ENCODE results near the gene KRTAP10-1. TPM values are rescaled to one million over a fixed set of nuclear protein-coding genes. Genes with fewer than 3 reads are reported as not detected.

The KRTAP10-1 gene
- total RNA-seq, 1 experiment from 2014 or later: not detected

GRCh38 chr21:44514746-44515358, 25.1 kb downstream of the KRTAP10-1 start:
- BruUV-seq (replicated peaks): no TSS peak
- Mint-ChIP-seq H3K27me3 (ENCODE audit: insufficient read depth, unreplicated experiment) (no peaks in the 10 kb centered on the region), H3K9me3 (ENCODE audit: unreplicated experiment) (peaks cover 13% of the 10 kb centered on the region), H3K4me3 (ENCODE audit: unreplicated experiment) (no peak overlapping the region), H3K36me3 (ENCODE audit: insufficient read depth, unreplicated experiment) (no peaks in the 10 kb centered on the region), H3K4me1 (ENCODE audit: low read depth, unreplicated experiment) (peaks cover 10% of the 10 kb centered on the region), H3K27ac (ENCODE audit: unreplicated experiment) (no peak overlapping the region)
- no peak overlapping the region for H3K4me3 ChIP-seq (ENCODE audit: low read depth, low read length)
- POLR2A ChIA-PET: no interaction called here
- intact Hi-C loops (cut with micrococcal nuclease; ENCODE audit: unreplicated experiment): loop anchor here (10.0 kb wide), 1 partner anchor 280 kb away; no protein-coding TSS in a partner anchor
- H3K27me3 ChIP-seq (replicated peaks; ENCODE audit: control insufficient read depth, insufficient read depth, low read length): no peaks in the 10 kb centered on the region
- H3K4me1 ChIP-seq: no peaks in the 10 kb centered on the region
- no peaks in the 10 kb centered on the region for H3K9me3 ChIP-seq
- no peak for DNase-seq
- no peaks in the 10 kb centered on the region for H3K36me3 ChIP-seq (ENCODE audit: control insufficient read depth, insufficient read depth, low read length)
- CTCF ChIA-PET: no interaction called here
- no peak for TF ChIP-seq CTCF (IDR thresholded peaks at IDR 0.05; ENCODE audit: insufficient read depth in 1 of 2, low read depth in 1 of 2, low read length in 1 of 2, severe bottlenecking in 1 of 2, unreplicated experiment in 1 of 2)

GRCh38 chr21:44514218-44514520, 25.8 kb downstream of the KRTAP10-1 start:
- intact Hi-C loops (cut with micrococcal nuclease; ENCODE audit: unreplicated experiment): loop anchor here (10.0 kb wide), 1 partner anchor 281 kb away; no protein-coding TSS in a partner anchor
- H3K4me1 ChIP-seq: no peaks in the 10 kb centered on the region
- no peak overlapping the region for H3K27ac Mint-ChIP-seq (ENCODE audit: unreplicated experiment)
- CTCF ChIA-PET: no interaction called here
- H3K36me3 Mint-ChIP-seq (ENCODE audit: insufficient read depth, unreplicated experiment): no peaks in the 10 kb centered on the region
- no TSS peak for BruUV-seq (replicated peaks)
- no peaks in the 10 kb centered on the region for H3K36me3 ChIP-seq (ENCODE audit: control insufficient read depth, insufficient read depth, low read length)
- H3K27me3 ChIP-seq (replicated peaks; ENCODE audit: control insufficient read depth, insufficient read depth, low read length): no peaks in the 10 kb centered on the region
- no peaks in the 10 kb centered on the region for H3K9me3 ChIP-seq
- H3K27me3 Mint-ChIP-seq (ENCODE audit: insufficient read depth, unreplicated experiment): no peaks in the 10 kb centered on the region
- POLR2A ChIA-PET: no interaction called here
- H3K4me3 Mint-ChIP-seq (ENCODE audit: unreplicated experiment): no peak overlapping the region
- TF ChIP-seq CTCF (IDR thresholded peaks at IDR 0.05; ENCODE audit: insufficient read depth in 1 of 2, low read depth in 1 of 2, low read length in 1 of 2, severe bottlenecking in 1 of 2, unreplicated experiment in 1 of 2): no peak
- H3K9me3 Mint-ChIP-seq (ENCODE audit: unreplicated experiment): peaks cover 13% of the 10 kb centered on the region
- no peak for DNase-seq
- peaks cover 10% of the 10 kb centered on the region for H3K4me1 Mint-ChIP-seq (ENCODE audit: low read depth, unreplicated experiment)
- no peak overlapping the region for H3K4me3 ChIP-seq (ENCODE audit: low read depth, low read length)

DNA sequence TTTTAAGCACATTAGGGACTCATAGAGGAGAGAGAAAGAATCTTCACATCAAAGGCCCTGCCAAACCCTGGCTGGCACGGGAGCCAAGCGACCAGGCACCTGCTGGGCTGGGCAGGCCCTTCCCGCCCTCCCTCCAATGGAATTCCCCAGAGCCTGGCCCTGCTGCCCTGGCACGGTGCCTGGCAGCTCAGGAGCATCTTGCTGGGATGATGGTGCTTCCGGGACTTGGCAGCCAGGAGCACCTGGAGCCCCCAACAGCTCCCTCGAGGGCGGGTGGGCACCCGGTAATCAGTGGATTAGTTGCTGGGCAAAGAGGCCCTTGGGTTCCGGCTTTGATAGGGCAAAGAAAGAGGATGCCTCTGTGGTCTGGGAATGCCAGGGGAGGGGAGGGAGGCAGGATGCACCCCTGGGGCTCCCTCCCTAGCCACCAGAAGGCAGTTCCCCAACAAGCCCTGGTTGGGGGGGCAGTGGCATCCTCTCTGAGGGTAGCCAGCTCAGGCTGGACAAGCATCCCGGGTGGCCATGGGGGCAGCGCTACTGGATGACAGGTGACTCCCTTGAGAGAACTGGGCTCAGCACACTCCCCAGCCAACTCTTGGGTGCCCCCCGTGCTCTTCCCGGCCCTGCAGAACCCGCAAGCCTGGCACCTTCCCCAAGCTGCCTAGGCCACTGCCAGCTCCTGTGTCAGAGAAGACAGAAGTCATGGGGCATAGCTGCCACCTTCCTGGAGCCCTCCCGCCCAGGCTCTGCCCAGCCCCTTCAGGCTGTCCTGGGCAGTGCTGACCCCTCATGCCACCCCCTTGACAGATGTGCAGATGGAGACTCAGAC, 26.4 kb downstream of the KRTAP10-1 start:
- Mint-ChIP-seq H3K4me1 (ENCODE audit: low read depth, unreplicated experiment) (peaks cover 10% of the 10 kb centered on the region), H3K27me3 (ENCODE audit: insufficient read depth, unreplicated experiment) (no peaks in the 10 kb centered on the region), H3K4me3 (ENCODE audit: unreplicated experiment) (no peak overlapping the region), H3K27ac (ENCODE audit: unreplicated experiment) (no peak overlapping the region), H3K9me3 (ENCODE audit: unreplicated experiment) (peaks cover 13% of the 10 kb centered on the region), H3K36me3 (ENCODE audit: insufficient read depth, unreplicated experiment) (no peaks in the 10 kb centered on the region)
- no TSS peak for BruUV-seq (replicated peaks)
- no peaks in the 10 kb centered on the region for H3K9me3 ChIP-seq
- no peaks in the 10 kb centered on the region for H3K27me3 ChIP-seq (replicated peaks; ENCODE audit: control insufficient read depth, insufficient read depth, low read length)
- CTCF ChIA-PET: no interaction called here
- H3K4me1 ChIP-seq: no peaks in the 10 kb centered on the region
- H3K36me3 ChIP-seq (ENCODE audit: control insufficient read depth, insufficient read depth, low read length): no peaks in the 10 kb centered on the region
- intact Hi-C loops (cut with micrococcal nuclease; ENCODE audit: unreplicated experiment): loop anchor here (10.0 kb wide), 1 partner anchor 281 kb away; no protein-coding TSS in a partner anchor
- no peak for DNase-seq
- POLR2A ChIA-PET: no interaction called here
- TF ChIP-seq CTCF (IDR thresholded peaks at IDR 0.05; ENCODE audit: insufficient read depth in 1 of 2, low read depth in 1 of 2, low read length in 1 of 2, severe bottlenecking in 1 of 2, unreplicated experiment in 1 of 2): no peak
- no peak overlapping the region for H3K4me3 ChIP-seq (ENCODE audit: low read depth, low read length)
